Left forelimb (tissue), 1 donor: ENCODE results near the gene RPL27A.

Source experiments
- DNase-seq: peaks from one replicate; pipeline ENCODE4 v3.0.0-alpha.2; 2018; ENCODE audit warnings: low spot score

The RPL27A gene

DNA sequence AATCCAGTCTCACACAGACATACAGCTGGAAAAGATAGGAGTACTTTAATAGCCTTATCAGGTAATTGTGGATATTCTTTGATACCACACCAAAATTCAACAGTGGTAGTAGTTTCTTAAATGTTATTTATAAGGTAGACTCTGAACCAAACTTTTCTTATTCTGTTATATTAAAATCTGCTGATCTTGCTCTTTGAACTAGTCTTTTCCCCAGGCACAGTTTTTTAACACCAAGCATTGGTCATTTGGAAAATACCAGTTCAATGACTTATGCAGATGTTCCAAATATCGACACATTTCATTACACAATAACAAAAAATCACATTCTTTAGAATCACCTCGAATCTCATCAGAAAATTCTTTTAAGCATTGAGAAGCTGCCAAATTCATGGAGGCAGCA is 7.7 kb upstream of the RPL27A start:
- no peak for DNase-seq

DNA sequence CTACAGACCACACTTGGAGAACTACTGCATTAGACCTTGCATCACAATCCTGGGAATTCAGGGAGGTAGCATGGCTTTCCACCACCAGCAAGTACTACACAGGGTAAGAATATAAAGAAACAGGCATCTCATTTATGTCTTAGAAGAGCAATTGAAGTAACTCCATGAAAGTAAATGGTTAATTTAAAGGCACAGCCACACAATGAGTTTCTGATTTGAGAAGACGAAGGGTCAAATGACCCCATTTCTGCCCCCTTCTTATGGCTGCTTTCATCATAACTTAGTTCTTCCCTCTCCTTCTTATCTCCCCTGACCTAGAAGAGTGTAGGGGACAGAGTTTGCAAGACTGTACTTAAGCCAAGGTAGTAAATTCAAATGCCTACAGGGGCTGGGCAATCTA is 6.1 kb upstream of the RPL27A start:
- DNase-seq, result no peak

DNA sequence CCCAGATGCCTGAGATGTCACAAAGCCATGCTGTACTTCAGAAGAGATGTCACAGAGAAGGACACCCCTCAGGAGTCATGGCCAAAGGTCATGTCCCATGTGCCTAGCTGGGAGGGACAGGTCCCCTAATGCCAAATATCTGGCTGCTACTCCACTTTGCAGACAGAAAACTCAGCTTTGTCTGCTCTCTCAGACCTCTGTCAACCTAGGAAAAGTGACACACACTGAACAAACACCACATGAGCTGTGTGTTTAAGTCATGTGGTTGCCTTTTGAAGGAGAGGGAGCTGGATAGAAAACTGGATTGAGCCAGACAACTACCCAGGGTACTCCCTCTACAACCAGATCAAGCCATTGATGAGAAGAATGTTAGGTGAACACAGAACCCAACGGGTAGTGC is 3.6 kb upstream of the RPL27A start:
- peak; percentile 38 for DNase-seq

DNA sequence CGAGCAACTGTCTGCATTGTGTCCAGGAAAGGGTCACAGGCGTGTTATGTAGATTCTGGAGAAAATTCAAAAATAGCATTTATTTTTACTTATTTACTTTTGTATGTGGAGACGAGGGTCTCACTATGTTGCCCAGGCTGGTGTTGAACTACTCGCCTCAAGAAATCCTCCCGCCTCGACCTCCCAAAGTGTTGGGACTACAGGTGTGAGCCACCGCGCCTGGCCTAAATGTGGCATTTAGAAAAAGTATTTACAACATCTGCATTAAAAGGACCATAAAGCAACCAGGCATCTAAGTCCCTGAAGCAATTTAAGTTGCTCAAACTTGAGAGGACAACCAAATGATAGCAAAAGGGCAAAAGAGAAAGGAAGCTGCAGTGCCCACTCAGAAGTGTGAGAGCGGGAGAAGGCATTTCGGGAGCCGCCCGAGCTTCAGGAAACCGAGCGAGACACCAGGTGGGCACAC is 722 bp upstream of the RPL27A start:
- no peak for DNase-seq

DNA sequence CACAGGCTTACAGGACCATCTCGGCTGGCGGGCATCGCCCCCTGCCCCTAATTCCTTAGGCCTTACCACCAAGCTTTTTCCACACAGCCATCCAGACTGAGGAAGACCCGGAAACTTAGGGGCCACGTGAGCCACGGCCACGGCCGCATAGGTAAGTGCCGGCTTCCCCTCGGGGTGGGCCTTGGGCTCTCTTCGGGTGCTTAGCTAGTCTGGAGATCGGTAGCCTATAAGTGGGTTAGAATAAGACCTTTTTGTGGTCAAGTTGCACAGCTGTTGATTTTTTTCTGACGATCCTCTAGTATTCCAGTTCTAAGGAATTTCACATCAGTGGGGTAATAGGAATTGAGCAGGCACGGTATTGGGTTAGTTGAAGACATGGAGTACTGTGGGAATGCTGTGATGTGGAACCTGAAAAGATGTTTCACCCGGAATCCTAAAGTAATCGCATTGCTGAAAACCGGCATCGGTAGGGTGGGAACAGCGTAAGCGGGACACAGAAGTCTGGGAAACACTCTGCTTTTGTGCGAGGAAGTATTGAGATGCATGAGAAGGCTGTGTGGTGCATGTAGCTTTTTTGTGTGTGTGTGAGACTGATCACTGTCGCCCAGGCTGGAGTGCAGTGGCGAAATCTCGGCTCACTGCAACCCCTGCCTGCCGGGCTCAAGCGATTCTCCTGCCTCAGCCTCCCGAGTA is 669 bp downstream of the RPL27A start:
- peak; percentile 49 for DNase-seq

DNA sequence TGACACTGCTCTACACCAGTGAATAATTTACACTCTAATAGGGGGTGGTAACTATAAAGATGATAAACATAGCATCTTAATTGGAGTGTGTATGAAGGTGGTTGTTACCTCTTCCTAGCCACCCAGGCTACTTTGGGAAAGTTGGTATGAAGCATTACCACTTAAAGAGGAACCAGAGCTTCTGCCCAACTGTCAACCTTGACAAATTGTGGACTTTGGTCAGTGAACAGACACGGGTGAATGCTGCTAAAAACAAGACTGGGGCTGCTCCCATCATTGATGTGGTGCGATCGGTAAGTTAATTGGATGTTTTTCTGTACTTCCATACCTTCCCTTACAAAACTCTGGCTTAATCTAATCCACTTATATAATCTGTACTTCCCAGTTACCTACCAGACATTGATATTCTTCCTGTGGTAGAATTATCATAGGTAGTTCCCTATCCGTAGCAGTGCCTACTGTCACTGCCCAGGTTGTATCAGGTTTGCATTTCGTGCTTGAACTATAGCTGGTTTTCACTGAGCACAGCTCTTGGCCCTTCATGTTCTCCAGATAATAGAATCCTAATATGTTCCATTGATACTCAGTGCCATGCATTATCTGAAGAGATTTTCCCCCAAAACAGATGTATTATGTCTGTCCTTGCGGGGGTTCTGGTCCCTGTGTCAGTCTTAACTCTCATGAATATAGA is 2.2 kb downstream of the RPL27A start:
- peak; percentile 6 for DNase-seq

DNA sequence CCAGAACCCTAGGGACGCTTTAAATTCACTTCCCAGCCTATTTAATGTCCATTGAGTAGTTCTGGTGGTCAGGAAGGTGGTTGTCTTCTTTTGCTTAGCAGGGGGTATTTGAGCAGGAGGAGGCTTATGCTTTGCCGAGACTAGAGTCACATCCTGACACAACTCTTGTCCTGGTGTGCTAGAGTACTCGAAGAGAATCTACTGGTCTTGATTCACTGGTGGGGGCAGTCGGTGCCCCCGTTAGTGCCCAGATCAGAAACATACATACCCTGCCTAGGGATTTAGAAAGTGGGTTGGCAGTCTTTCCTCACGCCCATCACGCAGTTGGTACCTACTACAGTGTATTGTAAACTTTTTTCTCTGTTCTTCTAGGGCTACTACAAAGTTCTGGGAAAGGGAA is 2.7 kb downstream of the RPL27A start:
- peak; percentile 14 for DNase-seq

DNA sequence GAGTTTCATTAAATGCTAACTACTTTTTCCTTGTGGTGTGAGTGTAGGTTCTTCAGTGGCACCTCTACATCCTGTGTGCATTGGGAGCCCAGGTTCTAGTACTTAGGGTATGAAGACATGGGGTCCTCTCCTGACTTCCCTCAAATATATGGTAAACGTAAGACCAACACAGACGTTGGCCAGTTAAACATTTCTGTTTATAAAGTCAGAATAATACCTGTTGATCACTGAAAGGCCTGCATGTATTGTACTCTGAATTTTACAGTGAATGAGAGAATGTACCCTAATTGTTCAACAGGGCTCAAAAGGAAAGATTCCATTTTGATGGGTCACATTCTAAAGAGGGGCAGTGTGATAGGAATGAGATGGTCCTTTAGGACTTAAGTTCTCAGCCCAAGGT is 3.2 kb downstream of the RPL27A start:
- DNase-seq, result no peak

DNA sequence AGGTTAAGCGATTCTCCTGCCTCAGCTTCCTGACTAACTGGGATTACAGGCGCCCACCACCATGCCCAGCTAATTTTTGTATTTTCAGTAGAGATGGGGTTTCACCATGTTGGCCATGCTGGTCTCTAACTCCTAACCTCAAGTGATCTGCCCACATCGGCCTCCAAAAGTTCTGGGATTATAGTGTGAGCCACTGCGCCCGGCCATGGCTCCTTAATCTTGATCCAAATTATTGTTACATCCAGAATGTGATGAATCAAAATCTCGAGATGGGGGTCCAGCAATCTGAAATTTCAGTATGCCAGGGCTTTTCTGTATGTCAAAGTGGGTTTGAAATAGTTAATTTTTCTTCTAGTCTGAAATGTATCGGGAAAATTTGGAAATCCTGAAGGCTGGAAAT is 3.7 kb downstream of the RPL27A start:
- DNase-seq, result peak; percentile 18

DNA sequence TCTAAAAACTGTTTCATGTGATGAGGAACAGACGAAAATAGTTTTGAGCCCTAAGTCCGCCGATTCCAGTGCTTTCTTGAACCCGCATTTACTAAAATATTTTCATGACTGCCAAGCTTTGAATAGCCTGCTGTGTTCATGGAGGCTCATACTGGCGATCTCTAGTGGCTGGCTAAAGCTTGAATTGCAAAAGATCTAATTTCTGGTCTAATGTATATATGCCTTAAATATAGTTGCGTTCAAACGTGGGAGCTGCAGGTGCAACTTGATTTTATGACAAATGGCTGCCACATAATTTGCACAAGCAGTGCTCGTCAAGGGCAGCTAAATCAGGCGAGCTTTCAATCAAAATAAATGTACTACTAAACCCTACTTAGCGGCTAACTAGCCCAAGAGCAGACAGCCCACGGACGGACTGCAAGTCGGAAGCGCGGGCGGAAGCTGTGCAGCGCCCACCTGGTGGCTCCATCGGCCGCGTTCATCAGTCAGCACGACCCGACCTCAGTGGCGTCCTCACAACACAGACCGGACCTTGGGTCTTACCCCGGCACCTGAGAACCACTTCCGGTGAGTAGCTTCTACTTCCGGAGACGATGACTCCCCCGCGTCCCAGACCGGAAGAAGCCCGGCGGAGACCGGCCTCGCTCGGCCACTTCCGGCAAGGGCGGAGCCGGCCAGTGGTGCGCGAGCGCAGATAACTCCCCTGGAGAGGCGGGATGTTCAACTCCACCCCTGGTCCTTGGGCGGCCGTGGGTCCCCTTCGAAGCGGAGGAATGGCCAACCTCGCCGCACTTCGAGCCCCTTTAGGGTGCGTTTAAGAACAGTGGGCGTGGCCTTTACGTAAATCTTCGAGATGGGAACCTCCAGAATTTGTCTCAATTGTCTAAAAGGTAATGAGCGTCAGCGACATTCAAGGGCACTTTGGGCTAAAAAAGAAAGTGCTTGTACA is 6.1 kb downstream of the RPL27A start:
- DNase-seq, result peak; percentile 97

DNA sequence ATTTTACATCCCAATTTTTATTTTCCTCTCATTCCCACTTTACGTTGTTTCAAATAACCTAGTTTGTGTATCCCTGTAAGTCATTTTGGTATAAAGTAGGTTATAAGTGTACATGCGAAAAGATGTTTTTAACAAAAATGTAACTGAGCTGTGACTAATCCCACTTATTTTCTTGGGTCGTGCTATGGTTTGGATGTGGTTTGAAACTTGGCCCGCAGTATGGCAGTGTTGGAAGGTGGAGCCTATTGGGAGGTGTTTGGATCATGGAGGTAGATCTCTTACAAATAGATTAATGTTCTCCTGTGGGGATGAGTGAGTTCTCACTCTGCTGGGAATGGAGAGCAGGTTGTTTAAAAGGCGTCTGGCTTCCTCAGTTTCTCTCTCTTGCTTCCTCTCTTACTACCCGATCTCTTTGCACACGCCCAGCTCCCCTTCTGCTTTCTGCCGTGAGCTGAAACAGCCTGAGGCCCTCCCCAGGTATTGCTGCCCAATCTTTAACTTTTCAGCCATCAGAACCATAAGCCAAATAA is 7.2 kb downstream of the RPL27A start:
- DNase-seq, result peak; percentile 25

DNA sequence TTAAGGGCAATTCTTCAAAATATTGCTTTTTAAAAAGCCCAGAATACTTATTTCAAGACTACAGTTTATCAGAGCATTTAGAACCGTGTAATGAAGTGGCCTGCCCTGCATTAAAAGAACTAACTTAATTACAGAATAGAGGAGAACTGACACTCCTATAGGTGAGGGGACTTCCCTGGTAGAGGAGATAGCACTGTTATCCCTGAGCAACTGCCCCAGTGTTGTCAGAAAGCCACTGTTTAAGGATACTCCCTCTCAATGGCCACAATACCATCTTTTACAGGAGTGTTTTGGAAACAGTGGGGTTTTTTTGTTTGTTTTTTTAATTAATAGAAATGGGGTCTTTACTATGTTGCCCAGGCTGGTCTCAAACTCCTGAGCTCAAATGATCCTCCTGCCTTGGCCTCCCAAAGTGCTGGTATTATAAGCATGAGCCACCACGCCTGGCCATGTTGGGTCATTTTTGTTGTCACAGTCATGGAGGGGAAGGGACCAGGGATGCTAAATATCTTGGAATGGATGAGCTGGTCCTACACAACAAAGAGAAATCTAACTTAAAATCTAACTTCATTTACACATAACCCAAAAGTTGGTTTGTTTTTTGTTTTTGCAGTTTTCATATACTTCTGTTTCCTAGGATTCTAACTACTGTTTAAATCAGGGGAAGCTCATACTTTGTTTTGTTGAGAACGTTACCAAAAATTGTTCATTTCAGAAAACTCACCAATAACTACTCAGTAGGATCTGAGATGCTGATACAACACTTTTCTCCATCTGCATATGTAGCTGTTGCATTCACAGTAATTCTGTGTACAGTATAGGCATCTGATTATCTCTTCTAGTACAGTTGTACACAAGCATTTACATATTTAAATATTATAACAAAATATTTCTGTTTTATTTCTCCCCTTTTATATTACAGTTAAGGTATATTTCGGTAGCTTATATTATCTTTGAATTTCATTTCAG is 8.1 kb downstream of the RPL27A start:
- DNase-seq, result peak; percentile 3

DNA sequence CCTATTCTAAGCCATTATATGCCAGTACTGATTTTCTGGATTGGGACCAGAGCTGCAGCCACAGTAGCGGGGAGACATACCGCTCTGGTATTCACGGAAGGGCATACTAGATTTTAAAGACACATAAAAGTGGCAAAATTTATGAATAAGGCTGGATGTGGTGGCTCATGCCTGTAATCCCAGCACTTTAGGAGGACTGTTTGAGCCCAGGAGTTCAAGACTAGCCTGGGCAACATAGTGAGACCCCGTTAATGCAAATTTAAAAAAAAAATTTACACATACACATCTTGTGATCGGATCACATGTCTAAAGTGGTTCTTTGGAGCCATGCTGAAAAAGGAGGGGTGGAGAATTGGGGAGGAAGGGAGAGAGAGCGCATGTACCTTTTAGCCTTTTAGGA is 9.0 kb downstream of the RPL27A start:
- peak; percentile 18 for DNase-seq

DNA sequence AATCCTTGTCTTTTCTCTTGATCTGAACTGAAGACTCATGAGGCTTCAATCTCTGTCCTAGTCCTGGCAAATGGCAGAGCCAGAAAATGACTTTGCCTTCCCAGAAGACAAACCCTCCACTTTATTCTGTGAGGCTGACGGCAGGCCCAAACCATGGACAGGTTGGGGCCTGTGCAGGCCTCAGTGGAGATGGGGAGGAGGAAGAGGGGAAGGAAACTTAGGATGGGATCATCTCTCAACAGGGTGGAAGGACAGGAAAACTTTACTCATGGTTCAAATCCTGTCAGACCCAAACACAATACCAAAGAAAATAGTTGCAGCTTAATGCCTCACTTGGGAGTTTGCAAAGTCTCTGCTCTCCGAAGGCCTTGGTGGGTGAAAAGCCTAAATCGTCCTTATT is 9.8 kb downstream of the RPL27A start:
- no peak for DNase-seq

DNA sequence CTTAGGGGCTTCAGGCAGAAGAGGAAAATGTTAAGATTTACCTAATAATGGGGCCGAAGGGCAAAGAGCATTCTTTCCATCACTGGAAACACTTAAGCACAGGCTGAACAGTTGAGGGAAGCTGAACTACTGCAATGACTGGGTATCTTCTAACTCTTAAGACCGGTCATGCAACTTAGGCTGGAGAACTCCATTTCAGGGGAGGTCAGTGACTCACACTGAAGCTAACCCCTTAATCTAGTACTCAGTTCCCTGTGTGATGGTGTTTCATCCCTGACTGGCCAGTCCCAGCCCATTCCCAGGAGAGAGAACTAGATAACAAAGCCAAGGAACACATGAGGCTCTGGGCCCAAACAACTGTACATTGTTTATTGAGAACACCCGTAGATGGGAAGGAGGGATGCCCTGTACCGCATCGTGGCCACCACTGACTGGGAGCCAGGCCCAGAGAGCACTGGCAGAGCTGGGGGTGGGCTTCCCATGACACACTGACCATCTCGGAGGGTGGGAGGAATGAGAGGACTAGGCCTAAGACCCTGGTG is 10.5 kb downstream of the RPL27A start:
- DNase-seq, result no peak

DNA sequence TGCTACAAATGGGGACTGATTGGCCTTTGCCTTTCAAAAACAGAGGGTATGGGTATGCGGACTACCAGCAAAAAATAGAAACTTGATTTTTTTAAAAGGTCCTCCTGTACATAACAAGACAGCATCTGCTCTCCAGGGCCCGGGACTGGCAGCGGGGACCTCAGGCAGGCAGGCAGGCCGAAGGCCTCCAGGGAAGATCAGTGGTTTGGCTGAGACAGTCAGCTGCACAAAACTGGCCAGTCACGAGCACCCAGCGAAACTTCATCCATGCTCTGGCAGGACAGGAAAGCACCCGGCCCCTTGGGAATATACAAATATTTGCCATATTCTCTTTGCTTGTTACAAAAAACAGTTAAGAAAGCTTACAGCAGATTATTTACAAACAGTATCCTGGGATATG is 11.0 kb downstream of the RPL27A start:
- DNase-seq, result no peak

DNA sequence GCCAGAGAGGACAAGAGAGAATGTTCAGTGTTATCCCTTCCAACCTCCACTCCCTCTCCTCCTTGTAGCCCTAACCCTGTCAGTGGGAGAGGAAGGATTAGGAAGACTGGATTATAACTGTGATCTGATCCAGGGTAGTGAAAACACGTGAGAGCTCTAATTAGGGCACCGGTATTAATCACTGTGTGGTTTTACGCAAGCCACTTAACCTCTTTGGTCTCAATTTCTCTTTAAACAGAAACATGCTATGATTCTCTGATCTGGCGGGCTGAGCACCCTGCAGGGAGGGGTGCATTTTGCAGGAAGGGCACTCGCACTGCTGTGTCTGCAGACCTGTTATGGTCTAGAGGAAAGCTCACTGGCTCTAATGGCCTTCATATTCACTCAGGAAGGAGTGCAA is 11.5 kb downstream of the RPL27A start:
- no peak for DNase-seq

DNA sequence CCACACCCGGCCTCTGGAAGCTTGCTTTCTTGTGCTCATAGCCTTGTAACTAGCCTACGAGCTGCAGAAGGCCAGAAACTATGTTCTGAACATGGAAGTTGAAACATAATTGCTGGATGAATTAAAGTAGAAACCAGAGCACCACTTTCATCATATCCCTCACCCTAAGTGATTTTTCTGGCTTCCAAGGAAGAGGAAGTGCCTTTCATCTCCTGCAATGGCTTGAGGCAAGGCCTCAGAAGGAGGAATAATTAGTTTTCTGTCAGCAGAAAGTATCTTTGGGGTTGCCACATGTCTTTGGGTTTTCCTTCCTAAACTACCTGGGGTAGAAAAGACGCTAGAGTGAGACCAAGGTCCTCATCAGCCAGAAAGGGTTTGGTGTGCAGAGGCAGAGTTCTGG is 14.5 kb downstream of the RPL27A start:
- no peak for DNase-seq

DNA sequence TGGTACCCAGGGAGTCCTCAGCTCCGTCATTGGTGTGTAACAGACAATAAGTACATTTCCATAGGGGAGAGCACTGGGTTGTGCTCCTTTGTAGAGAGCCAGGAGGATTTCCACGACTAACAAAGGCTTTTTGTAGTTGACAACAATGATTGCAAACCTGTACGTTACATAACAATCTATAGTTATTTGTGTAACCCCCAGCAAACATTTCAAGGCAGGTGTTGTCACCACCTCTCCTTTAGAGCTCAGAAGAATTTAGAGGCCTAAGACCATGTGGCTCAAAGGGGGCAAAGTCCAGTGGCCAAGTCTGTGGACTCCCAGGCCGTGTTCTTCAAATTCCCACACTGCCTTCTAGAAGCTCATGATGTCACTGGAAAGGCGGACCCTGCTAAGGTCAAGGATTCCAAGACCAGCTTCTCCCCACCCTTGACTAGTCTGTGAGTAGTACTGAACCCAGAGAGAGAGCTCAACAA is 15.8 kb downstream of the RPL27A start:
- DNase-seq, result no peak

DNA sequence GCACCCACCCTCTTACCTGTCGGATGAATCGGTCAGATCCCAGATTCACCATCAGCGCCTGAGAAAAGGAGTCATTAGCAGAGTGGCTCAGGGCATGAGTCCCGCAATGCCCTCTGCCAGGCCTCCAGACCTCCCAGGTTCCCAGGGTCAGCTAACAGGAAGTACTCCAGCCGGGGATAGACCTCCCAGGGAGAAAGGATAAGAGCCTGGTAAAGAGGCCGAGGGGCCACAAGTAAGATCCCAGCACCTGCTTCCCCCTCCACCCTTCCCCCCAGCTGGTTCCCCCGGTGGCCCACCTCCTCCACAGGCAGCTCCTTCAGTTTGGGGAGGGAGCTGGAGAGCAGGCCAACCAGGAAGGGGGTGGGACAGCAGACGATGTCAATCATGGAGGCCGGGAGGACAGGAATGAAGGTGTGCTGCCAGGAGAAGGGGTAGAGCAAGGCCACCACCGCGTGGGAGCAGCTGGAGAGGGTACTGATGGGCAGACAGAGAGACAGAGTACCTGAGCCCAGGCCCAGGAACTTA is 16.4 kb downstream of the RPL27A start:
- no peak for DNase-seq

DNA sequence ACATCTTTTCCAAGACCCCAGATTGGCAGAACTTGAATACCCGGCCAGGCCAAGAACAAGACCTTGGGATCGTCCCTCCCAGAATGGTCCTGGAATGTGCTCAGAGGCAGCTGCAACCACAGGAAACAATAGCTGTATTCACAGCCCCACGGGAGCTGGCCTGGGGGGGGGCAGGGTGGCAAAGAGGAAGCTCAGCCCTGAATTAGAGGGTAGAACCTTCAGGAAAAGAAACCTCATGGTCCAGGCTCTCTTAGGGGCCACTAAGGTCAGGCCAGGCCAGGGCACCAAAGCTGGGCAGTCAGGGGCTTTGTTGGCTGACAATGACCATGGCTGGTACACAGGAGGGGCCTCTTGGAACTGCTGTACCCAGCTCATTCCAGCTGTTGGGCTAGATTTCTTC is 17.3 kb downstream of the RPL27A start:
- no peak for DNase-seq
